ENCODE data around the gene ATP10D. TPM values are rescaled to one million over a fixed set of nuclear protein-coding genes. Genes with fewer than 3 reads are reported as not detected.
A peak's percentile ranks its signal among the peaks of the same experiment; 100 is the strongest.

Gene ATP10D
- total and polyA plus RNA-seq, 8 donors, result 28.7 to 45.9 (median 32.3) TPM

GRCh38 chr4:47624031-47624441 lies 139.0 kb downstream of the ATP10D start:
- H3K4me3 ChIP-seq, result no peak overlapping the region
- DNase-seq (no peak), ATAC-seq (no peak)
- no peaks in the 10 kb centered on the region for H3K27me3 ChIP-seq
- no peak overlapping the region for H3K27ac ChIP-seq
- no peaks in the 10 kb centered on the region for H3K9me3 ChIP-seq
- TF ChIP-seq CTCF (IDR thresholded peaks at IDR 0.05), result no peak
- no peaks in the 10 kb centered on the region for H3K4me1 ChIP-seq
- intact Hi-C loops (cut with DNase I), result no loop called here
- H3K36me3 ChIP-seq, result no peaks in the 10 kb centered on the region

- no peak for TF ChIP-seq CTCF (IDR thresholded peaks at IDR 0.05)
- H3K9me3 ChIP-seq, result no peaks in the 10 kb centered on the region
- no peak overlapping the region for H3K4me3 ChIP-seq
- no peaks in the 10 kb centered on the region for H3K36me3 ChIP-seq
- intact Hi-C loops (cut with DNase I), result no loop called here
- no peak for ATAC-seq
- no peaks in the 10 kb centered on the region for H3K27me3 ChIP-seq
- H3K4me1 ChIP-seq, result no peaks in the 10 kb centered on the region
- no peak for DNase-seq
- H3K27ac ChIP-seq, result no peak overlapping the region
Measured at GRCh38 chr4:47631161-47631560, 146.1 kb downstream of the ATP10D start.

GRCh38 chr4:47639531-47639930 lies 154.5 kb downstream of the ATP10D start:
- Histone ChIP-seq H3K36me3 (no peaks in the 10 kb centered on the region), H3K4me3 (no peak overlapping the region), H3K9me3 (peaks cover 0 to 5% of the 10 kb centered on the region in 2 donors), H3K27ac (no peak overlapping the region), H3K4me1 (no peaks in the 10 kb centered on the region), H3K27me3 (no peaks in the 10 kb centered on the region)
- TF ChIP-seq CTCF (IDR thresholded peaks at IDR 0.05), result no peak
- intact Hi-C loops (cut with DNase I), result no loop called here
- no peak for ATAC-seq
- DNase-seq, result no peak

GRCh38 chr4:47640911-47641310 lies 155.8 kb downstream of the ATP10D start:
- no peak overlapping the region for H3K27ac ChIP-seq
- no peak overlapping the region for H3K4me3 ChIP-seq
- H3K36me3 ChIP-seq, result no peaks in the 10 kb centered on the region
- DNase-seq (no peak), ATAC-seq (peak; percentile 25)
- intact Hi-C loops (cut with DNase I), result no loop called here
- no peak for TF ChIP-seq CTCF (IDR thresholded peaks at IDR 0.05)
- no peaks in the 10 kb centered on the region for H3K4me1 ChIP-seq
- H3K27me3 ChIP-seq, result no peaks in the 10 kb centered on the region
- H3K9me3 ChIP-seq, result peaks cover 0 to 5% of the 10 kb centered on the region in 2 donors

GRCh38 chr4:47641755-47642154 lies 156.7 kb downstream of the ATP10D start:
- no peak overlapping the region for H3K4me3 ChIP-seq
- no peaks in the 10 kb centered on the region for H3K36me3 ChIP-seq
- no peaks in the 10 kb centered on the region for H3K4me1 ChIP-seq
- H3K27me3 ChIP-seq, result no peaks in the 10 kb centered on the region
- H3K9me3 ChIP-seq, result peaks cover 0 to 5% of the 10 kb centered on the region in 2 donors
- H3K27ac ChIP-seq, result no peak overlapping the region
- ATAC-seq (peak; percentile 63), DNase-seq (no peak)
- no peak for TF ChIP-seq CTCF (IDR thresholded peaks at IDR 0.05)
- intact Hi-C loops (cut with DNase I), result no loop called here
